Measurements from ENCODE around the gene SEC63.

Gene SEC63

DNA sequence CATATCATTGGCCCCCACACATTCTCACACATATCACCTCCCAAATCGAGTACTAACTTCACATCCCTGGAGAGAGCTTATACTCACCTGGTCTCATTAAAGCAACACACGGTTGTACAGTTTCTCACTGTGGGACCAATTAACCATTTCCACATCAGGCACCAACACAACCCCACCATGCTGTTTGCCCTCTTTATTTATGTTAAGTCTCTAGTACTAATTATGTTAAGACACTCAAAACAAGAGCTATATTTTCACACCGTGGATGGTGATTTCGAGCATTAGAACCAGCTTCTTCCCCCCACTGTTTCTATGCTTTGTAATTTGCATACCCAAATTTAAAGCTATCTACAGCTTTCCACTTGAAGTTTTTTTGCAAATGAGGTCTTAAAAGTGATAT is 140.2 kb downstream of the SEC63 start:
- DNase-seq (ENCODE audit: low spot score), result no peak
